H9 (cell line): Measurements from ENCODE around the gene ASB15. TPM values are rescaled to one million over a fixed set of nuclear protein-coding genes. Genes with fewer than 3 reads are reported as not detected.

ENCODE experiments used
- DNase-seq: peaks from one replicate; pipeline ENCODE4 v3.0.0-alpha.2; 2017
- H2AFZ ChIP-seq: one replicate; pipeline ENCODE4 v1.6.1; 2013; ENCODE audit warnings: mild to moderate bottlenecking, low read length, control low read depth, moderate library complexity
- H2AK5ac ChIP-seq: 2 replicates; pipeline ENCODE4 v1.6.1; 2013; ENCODE audit warnings: low read length, control low read depth, mixed read lengths; ENCODE audit not compliant: insufficient read length
- H2BK120ac ChIP-seq: one replicate; pipeline ENCODE4 v1.6.1; 2013; ENCODE audit warnings: low read depth, mild to moderate bottlenecking, low read length, control low read depth, inconsistent platforms; ENCODE audit not compliant: poor library complexity, severe bottlenecking
- H2BK12ac ChIP-seq: 2 replicates; pipeline ENCODE4 v1.6.1; 2013; ENCODE audit warnings: low read length, control low read depth, mixed read lengths, low read depth; ENCODE audit not compliant: insufficient read length
- H2BK15ac ChIP-seq: 2 replicates; pipeline ENCODE4 v1.6.1; 2013; ENCODE audit warnings: low read depth, low read length, control low read depth
- H2BK20ac ChIP-seq: one replicate; pipeline ENCODE4 v1.6.1; 2013; ENCODE audit warnings: low read depth, mild to moderate bottlenecking, low read length, control low read depth, inconsistent platforms; ENCODE audit not compliant: poor library complexity, severe bottlenecking
- H2BK5ac ChIP-seq: 2 replicates; pipeline ENCODE4 v1.6.1; 2013; ENCODE audit warnings: low read length, control low read depth, mixed read lengths; ENCODE audit not compliant: insufficient read length
- H3K14ac ChIP-seq: 2 replicates; pipeline ENCODE4 v1.6.1; 2013; ENCODE audit warnings: low read length, control low read depth; ENCODE audit not compliant: insufficient read depth
- H3K18ac ChIP-seq: 2 replicates; pipeline ENCODE4 v1.6.1; 2013; ENCODE audit warnings: low read depth, mild to moderate bottlenecking, mixed read lengths, low read length, control low read depth; ENCODE audit not compliant: insufficient read length
- H3K23ac ChIP-seq: 2 replicates; pipeline ENCODE4 v1.6.1; 2013; ENCODE audit warnings: low read length, control low read depth, mixed read lengths, low read depth; ENCODE audit not compliant: insufficient read length
- H3K23me2 ChIP-seq: 2 replicates; pipeline ENCODE4 v1.6.1; 2013; ENCODE audit warnings: low read depth, mild to moderate bottlenecking, mixed read lengths, low read length, control low read depth; ENCODE audit not compliant: insufficient read length, poor library complexity, severe bottlenecking
- H3K27ac ChIP-seq: 2 replicates; pipeline ENCODE4 v1.5.1; 2013; ENCODE audit warnings: low read length, control low read depth, mixed read lengths, low read depth; ENCODE audit not compliant: insufficient read length
- H3K27me3 ChIP-seq: 2 replicates; pipeline ENCODE4 v1.6.1; 2013; ENCODE audit warnings: low read length, control low read depth, inconsistent platforms; ENCODE audit not compliant: insufficient read depth
- H3K4ac ChIP-seq: 2 replicates; pipeline ENCODE4 v1.6.1; 2013; ENCODE audit warnings: low read depth, mild to moderate bottlenecking, control low read depth, inconsistent platforms, low read length, moderate library complexity
- H3K4me1 ChIP-seq: 2 replicates; pipeline ENCODE4 v1.6.1; 2013; ENCODE audit warnings: low read length, control low read depth, inconsistent platforms; ENCODE audit not compliant: insufficient read depth
- H3K4me2 ChIP-seq: 2 replicates; pipeline ENCODE4 v1.6.1; 2013; ENCODE audit warnings: low read length, control low read depth, mixed read lengths; ENCODE audit not compliant: insufficient read length, insufficient read depth
- H3K56ac ChIP-seq: 2 replicates; pipeline ENCODE4 v1.6.1; 2013; ENCODE audit warnings: low read depth, mild to moderate bottlenecking, mixed read lengths, low read length, control low read depth; ENCODE audit not compliant: insufficient read length
- H3K79me1 ChIP-seq: 2 replicates; pipeline ENCODE4 v1.6.1; 2013; ENCODE audit warnings: low read depth, mild to moderate bottlenecking, moderate library complexity, low read length, control low read depth, inconsistent platforms; ENCODE audit not compliant: insufficient read depth, poor library complexity, severe bottlenecking
- H3K79me2 ChIP-seq: 2 replicates; pipeline ENCODE4 v1.6.1; 2013; ENCODE audit warnings: low read length, control low read depth, inconsistent platforms; ENCODE audit not compliant: insufficient read depth
- H3K9ac ChIP-seq: 2 replicates; pipeline ENCODE4 v1.6.1; 2013; ENCODE audit warnings: low read length, control low read depth, mixed read lengths; ENCODE audit not compliant: insufficient read length; ENCODE audit errors: extremely low read depth
- H3K9me3 ChIP-seq: one replicate; pipeline ENCODE4 v1.6.1; 2013; ENCODE audit warnings: low read depth, low read length, inconsistent platforms; ENCODE audit not compliant: control insufficient read depth
- H3T11ph ChIP-seq: one replicate; pipeline ENCODE4 v1.6.1; 2013; ENCODE audit warnings: mild to moderate bottlenecking, low read length, control low read depth, inconsistent platforms
- H4K20me1 ChIP-seq: one replicate; pipeline ENCODE4 v1.6.1; 2013; ENCODE audit not compliant: control insufficient read depth, insufficient read length, insufficient read depth
- H4K5ac ChIP-seq: 2 replicates; pipeline ENCODE4 v1.6.1; 2013; ENCODE audit warnings: low read depth, mild to moderate bottlenecking, mixed read lengths, low read length, control low read depth; ENCODE audit not compliant: insufficient read length
- H4K8ac ChIP-seq: replicated peaks from 2 replicates; pipeline ENCODE4 v1.6.1; 2013; ENCODE audit warnings: low read length, control low read depth, mixed read lengths, low read depth; ENCODE audit not compliant: insufficient read length
- H4K91ac ChIP-seq: 2 replicates; pipeline ENCODE4 v1.6.1; 2013; ENCODE audit warnings: low read depth, mild to moderate bottlenecking, moderate library complexity, mixed read lengths, low read length, control low read depth; ENCODE audit not compliant: insufficient read length
- H3K27ac Mint-ChIP-seq, 3 experiments: 2 replicates in 2 of 3; 3 replicates in 1 of 3; pipeline ENCODE4 v1.8.0; 2020 to 2021; ENCODE audit warnings: mixed read lengths in 3 of 3, mild to moderate bottlenecking in 1 of 3, moderate library complexity in 1 of 3
- H3K27me3 Mint-ChIP-seq: 2 replicates; pipeline ENCODE4 v1.8.0; 2021; ENCODE audit warnings: low read depth, mild to moderate bottlenecking, moderate library complexity, mixed read lengths
- H3K36me3 Mint-ChIP-seq, 3 experiments: 2 replicates in 2 of 3; 3 replicates in 1 of 3; pipeline ENCODE4 v1.8.0; 2020 to 2021; ENCODE audit warnings: low read depth in 3 of 3, mixed read lengths in 3 of 3; ENCODE audit not compliant: insufficient read depth in 1 of 3
- H3K4me1 Mint-ChIP-seq, 2 experiments: 2 replicates each; pipeline ENCODE4 v1.8.0; 2020; ENCODE audit warnings: mixed read lengths in 2 of 2
- H3K4me3 Mint-ChIP-seq, 2 experiments: 2 replicates in 1 of 2; 3 replicates in 1 of 2; pipeline ENCODE4 v1.8.0; 2020 to 2021; ENCODE audit warnings: mild to moderate bottlenecking in 2 of 2, mixed read lengths in 2 of 2, moderate library complexity in 1 of 2
- H3K9me3 Mint-ChIP-seq, 2 experiments: 2 replicates in 1 of 2; 3 replicates in 1 of 2; pipeline ENCODE4 v1.8.0; 2020; ENCODE audit warnings: mild to moderate bottlenecking in 2 of 2, mixed read lengths in 2 of 2, moderate library complexity in 1 of 2
- WGBS: extraction: QIAGEN DNeasy Blood & Tissue Kit; methylation state at CpG from one replicate; pipeline ENCODE4 v1.1.7; 2013; ENCODE audit warnings: missing lambda C conversion rate, low lambda C conversion rate, mixed read lengths; ENCODE audit not compliant: insufficient read length; ENCODE audit errors: extremely low coverage; 5-methylcytosine and 5-hydroxymethylcytosine counted together
- total RNA-seq: library from RNA; stranded (reverse); gene quantifications from 2 replicates; pipeline ENCODE4 v1.2.1, GENCODE V29; 2021
- TF ChIP-seq, protein P1 (sequence below): fragments of 200-600 bp; sonication (generic); conservative IDR thresholded peaks from 3 replicates; pipeline ENCODE4 v1.8.0; 2021; ENCODE audit warnings: antibody characterized with exemption, mild to moderate bottlenecking

Gene ASB15
- total RNA-seq, 1 experiment from 2014 or later: not detected

DNA sequence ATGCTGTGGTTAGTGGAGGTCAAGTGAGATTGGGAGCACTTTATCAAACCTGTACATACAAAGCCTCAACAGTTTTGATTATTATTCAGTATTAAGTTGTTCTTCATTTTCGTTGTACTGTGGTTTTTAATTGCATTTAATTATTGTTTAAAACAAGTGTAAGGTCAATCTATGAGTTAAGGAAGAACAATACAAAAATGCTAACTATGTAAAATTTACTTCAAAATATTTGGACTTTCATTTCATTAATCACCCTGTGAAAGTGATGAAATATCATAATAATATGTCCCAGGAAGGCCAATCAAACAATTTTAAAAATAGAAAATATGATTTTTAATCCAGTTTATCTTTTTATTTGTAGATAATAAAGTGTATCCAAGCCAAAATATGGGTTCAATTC, 30.4 kb upstream of the ASB15 start:
- Mint-ChIP-seq H3K36me3 (no peaks in the 10 kb centered on the region; a peak in 1 of 7 replicates), H3K4me1 (peaks cover 25% of the 10 kb centered on the region in 2 experiments), H3K27ac (no peak overlapping the region), H3K4me3 (no peak overlapping the region), H3K27me3 (no peaks in the 10 kb centered on the region), H3K9me3 (no peaks in the 10 kb centered on the region)
- Histone ChIP-seq H2BK120ac (no peak overlapping the region), H3K14ac (no peak overlapping the region), H3K79me2 (no peaks in the 10 kb centered on the region), H4K20me1 (no peaks in the 10 kb centered on the region), H3K9ac (no peak overlapping the region), H3K27me3 (no peaks in the 10 kb centered on the region), H3K79me1 (no peaks in the 10 kb centered on the region), H4K5ac (no peak overlapping the region), H2BK15ac (no peak overlapping the region), H2BK20ac (no peak overlapping the region), H3K9me3 (no peaks in the 10 kb centered on the region), H3K4ac (no peak overlapping the region), H3T11ph (no peak overlapping the region), H2BK5ac (no peak overlapping the region), H4K91ac (no peak overlapping the region), H2AFZ (no peak overlapping the region), H3K18ac (no peak overlapping the region), H2AK5ac (no peak overlapping the region), H3K4me2 (no peak overlapping the region), H3K23me2 (no peaks in the 10 kb centered on the region), H3K4me1 (no peaks in the 10 kb centered on the region; the same call in 1 of the 2 replicates), H4K8ac (no peak overlapping the region), H3K23ac (no peak overlapping the region), H3K27ac (no peak overlapping the region), H2BK12ac (no peak overlapping the region), H3K56ac (no peak overlapping the region)
- no CpG with 5 or more reads among the region's 1 CpG for WGBS
- DNase-seq: no peak
- TF ChIP-seq, protein P1, sequence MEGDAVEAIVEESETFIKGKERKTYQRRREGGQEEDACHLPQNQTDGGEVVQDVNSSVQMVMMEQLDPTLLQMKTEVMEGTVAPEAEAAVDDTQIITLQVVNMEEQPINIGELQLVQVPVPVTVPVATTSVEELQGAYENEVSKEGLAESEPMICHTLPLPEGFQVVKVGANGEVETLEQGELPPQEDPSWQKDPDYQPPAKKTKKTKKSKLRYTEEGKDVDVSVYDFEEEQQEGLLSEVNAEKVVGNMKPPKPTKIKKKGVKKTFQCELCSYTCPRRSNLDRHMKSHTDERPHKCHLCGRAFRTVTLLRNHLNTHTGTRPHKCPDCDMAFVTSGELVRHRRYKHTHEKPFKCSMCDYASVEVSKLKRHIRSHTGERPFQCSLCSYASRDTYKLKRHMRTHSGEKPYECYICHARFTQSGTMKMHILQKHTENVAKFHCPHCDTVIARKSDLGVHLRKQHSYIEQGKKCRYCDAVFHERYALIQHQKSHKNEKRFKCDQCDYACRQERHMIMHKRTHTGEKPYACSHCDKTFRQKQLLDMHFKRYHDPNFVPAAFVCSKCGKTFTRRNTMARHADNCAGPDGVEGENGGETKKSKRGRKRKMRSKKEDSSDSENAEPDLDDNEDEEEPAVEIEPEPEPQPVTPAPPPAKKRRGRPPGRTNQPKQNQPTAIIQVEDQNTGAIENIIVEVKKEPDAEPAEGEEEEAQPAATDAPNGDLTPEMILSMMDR: no peak
